Activated CD4-positive, alpha-beta memory T cell treated with anti-CD3 and anti-CD28 coated beads for 36 hours (primary cell): ENCODE measurements around the gene RPS2. TPM values are rescaled to one million over a fixed set of nuclear protein-coding genes. Genes with fewer than 3 reads are reported as not detected.
"Not testable (repeated sequence)": the region's sequence is repeated elsewhere in the genome, so short reads cannot be mapped to it uniquely, and the experiment has no call there.

ENCODE experiments used
- CTCF ChIA-PET: fragments of 350-600 bp; sonication (Branson Sonifier 250); formaldehyde crosslinking; loops from one replicate; lab custom pipeline; 2021; ENCODE audit warnings: antibody characterized with exemption, inconsistent platforms; lab: Charles Lee
- POLR2A ChIA-PET: fragments of 350-600 bp; sonication (Branson Sonifier 250); formaldehyde crosslinking; loops from one replicate; lab custom pipeline; 2021; ENCODE audit warnings: antibody characterized with exemption; lab: Charles Lee
- DNase-seq: peaks from one replicate; pipeline ENCODE4 v3.0.0-alpha.2; 2020
- H3K27ac Mint-ChIP-seq: one replicate; pipeline ENCODE4 v1.8.0; 2021; ENCODE audit warnings: mixed read lengths
- H3K27me3 Mint-ChIP-seq: one replicate; pipeline ENCODE4 v1.8.0; 2021; ENCODE audit warnings: mixed read lengths
- H3K36me3 Mint-ChIP-seq: one replicate; pipeline ENCODE4 v1.8.0; 2021; ENCODE audit warnings: mixed read lengths
- H3K4me1 Mint-ChIP-seq: one replicate; pipeline ENCODE4 v1.8.0; 2021; ENCODE audit warnings: low read depth, mixed read lengths
- H3K4me3 Mint-ChIP-seq: one replicate; pipeline ENCODE4 v1.8.0; 2021; ENCODE audit warnings: mild to moderate bottlenecking, mixed read lengths
- H3K9me3 Mint-ChIP-seq: one replicate; pipeline ENCODE4 v1.8.0; 2021; ENCODE audit warnings: mixed read lengths
- intact Hi-C: fragments of 100-400 bp; cut with micrococcal nuclease; formaldehyde crosslinking; loops from one replicate; pipeline ENCODE4 v1.15.1; 2023
- total RNA-seq, 2 experiments: library from RNA; stranded (reverse); gene quantifications; one replicate each; pipeline ENCODE4 v1.2.3, GENCODE V29; 2021

Gene RPS2
- total RNA-seq, 2 experiments from 2014 or later: 5,123 to 5,136 TPM

GRCh38 chr16:1960665-1961630, 3.7 kb downstream of the RPS2 start:
- Mint-ChIP-seq H3K27me3 (peaks cover 1% of the 10 kb centered on the region), H3K27ac (peak overlapping the region; percentile 86), H3K36me3 (peaks cover 47% of the 10 kb centered on the region), H3K9me3 (no peaks in the 10 kb centered on the region), H3K4me1 (peaks cover 45% of the 10 kb centered on the region), H3K4me3 (peak overlapping the region; percentile 96)
- POLR2A ChIA-PET: interaction anchor here (0.8 to 3.2 kb wide), 9 partner anchors 10 to 194 kb away, joined by 3 to 15 read pairs (median 7); partner anchors contain the start of genes GFER, MSRB1, NOXO1 and TBL3
- intact Hi-C loops: loop anchor here (5.0 kb wide), 2 partner anchors 51 to 349 kb away; partner anchors contain the start of genes CRAMP1 and IFT140
- CTCF ChIA-PET: no interaction called here
- DNase-seq: peak; percentile 69

- Mint-ChIP-seq H3K36me3 (peaks cover 38% of the 10 kb centered on the region), H3K4me3 (peak within 1 kb of the TSS; percentile 96), H3K27me3 (peaks cover 1% of the 10 kb centered on the region), H3K27ac (peak within 1 kb of the TSS; percentile 86), H3K9me3 (no peaks in the 10 kb centered on the region), H3K4me1 (peaks cover 40% of the 10 kb centered on the region)
- DNase-seq: peak; percentile 95
- intact Hi-C loops: loop anchor here (1.0 to 5.0 kb wide), 4 partner anchors 16 to 347 kb away; partner anchors contain the start of genes CRAMP1, IFT140 and MSRB1
- ChIA-PET CTCF (interaction anchor here (1.4 kb wide), 1 partner anchor 16 kb away, joined by 6 read pairs; the partner anchor contains the start of gene MSRB1), POLR2A (interaction anchor here (1.3 to 3.2 kb wide), 3 partner anchors 12 to 196 kb away, joined by 4 to 15 read pairs (median 10); partner anchors contain the start of genes TBL3 and TRAF7)
These were observed 5.2 kb downstream of the RPS2 start, which contains the start of gene NDUFB10 for GRCh38 chr16:1959269-1960039. Gene NDUFB10, plus strand, starts transcription at chr16:1959538. Its CDS starts 87 bp downstream, at chr16:1959625.

- Mint-ChIP-seq H3K36me3 (peaks cover 33% of the 10 kb centered on the region), H3K27me3 (peaks cover 1% of the 10 kb centered on the region), H3K9me3 (no peaks in the 10 kb centered on the region), H3K4me1 (peaks cover 39% of the 10 kb centered on the region), H3K27ac (peak overlapping the region; percentile 86), H3K4me3 (peak overlapping the region; percentile 96)
- CTCF ChIA-PET: interaction anchor here (1.4 kb wide), 1 partner anchor 15 kb away, joined by 6 read pairs; the partner anchor contains the start of gene MSRB1
- DNase-seq: no peak
- intact Hi-C loops: loop anchor here (1.0 kb wide), 2 partner anchors 15 to 34 kb away; partner anchors contain the start of gene MSRB1
- POLR2A ChIA-PET: interaction anchor here (3.2 kb wide), 1 partner anchor 196 kb away, joined by 10 read pairs; the partner anchor contains the start of gene TRAF7
These were observed 5.8 kb downstream of the RPS2 start for GRCh38 chr16:1958715-1959268.

GRCh38 chr16:1958143-1958491, 6.5 kb downstream of the RPS2 start:
- intact Hi-C loops, H3K27me3 Mint-ChIP-seq: not testable (repeated sequence)
- POLR2A ChIA-PET: interaction anchor here (0.7 kb wide), 1 partner anchor 176 kb away, joined by 3 read pairs; the partner anchor contains the start of genes NUBP2 and SPSB3

GRCh38 chr16:1957434-1958142, 7.0 kb downstream of the RPS2 start:
- H3K27me3 Mint-ChIP-seq, H3K9me3 Mint-ChIP-seq, DNase-seq, CTCF ChIA-PET, H3K4me3 Mint-ChIP-seq, H3K27ac Mint-ChIP-seq, intact Hi-C loops: not testable (repeated sequence)
- POLR2A ChIA-PET: interaction anchor here (0.7 to 0.8 kb wide), 2 partner anchors 11 to 175 kb away, joined by 3 to 4 read pairs; partner anchors contain the start of genes NUBP2 and SPSB3
- Mint-ChIP-seq H3K4me1 (peaks cover 29% of the 10 kb centered on the region), H3K36me3 (peaks cover 21% of the 10 kb centered on the region)

More at GRCh38 chr16:1958143-1958491, 6.5 kb downstream of the RPS2 start:
- H3K9me3 Mint-ChIP-seq, H3K27ac Mint-ChIP-seq, DNase-seq, CTCF ChIA-PET, H3K4me3 Mint-ChIP-seq: not testable (repeated sequence)
- Mint-ChIP-seq H3K36me3 (peaks cover 26% of the 10 kb centered on the region), H3K4me1 (peaks cover 34% of the 10 kb centered on the region)

GRCh38 chr16:1953734-1954133, 10.9 kb downstream of the RPS2 start:
- Mint-ChIP-seq H3K27ac (no peak overlapping the region), H3K4me3 (no peak overlapping the region), H3K9me3 (no peaks in the 10 kb centered on the region), H3K27me3 (peaks cover 1% of the 10 kb centered on the region), H3K36me3 (no peaks in the 10 kb centered on the region), H3K4me1 (peaks cover 3% of the 10 kb centered on the region)
- CTCF ChIA-PET: no interaction called here
- intact Hi-C loops: no loop called here
- DNase-seq: no peak
- POLR2A ChIA-PET: interaction anchor here (3.6 kb wide), 1 partner anchor 11 kb away, joined by 12 read pairs; the partner anchor contains the start of gene RPS2

- CTCF ChIA-PET: no interaction called here
- Mint-ChIP-seq H3K36me3 (no peaks in the 10 kb centered on the region), H3K4me3 (no peak overlapping the region), H3K27me3 (no peaks in the 10 kb centered on the region), H3K27ac (no peak overlapping the region), H3K9me3 (no peaks in the 10 kb centered on the region), H3K4me1 (peaks cover 3% of the 10 kb centered on the region)
- intact Hi-C loops: no loop called here
- POLR2A ChIA-PET: interaction anchor here (3.6 kb wide), 1 partner anchor 14 kb away, joined by 12 read pairs; the partner anchor contains the start of gene RPS2
- no peak for DNase-seq
These were observed 14.1 kb downstream of the RPS2 start for GRCh38 chr16:1950559-1950958.

GRCh38 chr16:1950047-1950446, 14.6 kb downstream of the RPS2 start:
- Mint-ChIP-seq H3K36me3 (no peaks in the 10 kb centered on the region), H3K27me3 (no peaks in the 10 kb centered on the region), H3K9me3 (no peaks in the 10 kb centered on the region), H3K4me1 (peaks cover 3% of the 10 kb centered on the region), H3K27ac (no peak overlapping the region), H3K4me3 (no peak overlapping the region)
- ChIA-PET CTCF (no interaction called here), POLR2A (interaction anchor here (3.6 kb wide), 1 partner anchor 15 kb away, joined by 12 read pairs; the partner anchor contains the start of gene RPS2)
- intact Hi-C loops: no loop called here
- DNase-seq: no peak

- CTCF ChIA-PET: no interaction called here
- Mint-ChIP-seq H3K36me3 (no peaks in the 10 kb centered on the region), H3K4me3 (no peak overlapping the region), H3K27ac (no peak overlapping the region), H3K4me1 (peaks cover 6% of the 10 kb centered on the region), H3K9me3 (no peaks in the 10 kb centered on the region), H3K27me3 (no peaks in the 10 kb centered on the region)
- POLR2A ChIA-PET: no interaction called here
- intact Hi-C loops: no loop called here
- no peak for DNase-seq
These were observed 15.1 kb downstream of the RPS2 start for GRCh38 chr16:1949507-1949906.

- Mint-ChIP-seq H3K4me3 (no peak overlapping the region), H3K9me3 (no peaks in the 10 kb centered on the region), H3K36me3 (no peaks in the 10 kb centered on the region), H3K4me1 (peaks cover 13% of the 10 kb centered on the region), H3K27me3 (no peaks in the 10 kb centered on the region), H3K27ac (no peak overlapping the region)
- ChIA-PET CTCF (no interaction called here), POLR2A (no interaction called here)
- intact Hi-C loops: no loop called here
- DNase-seq: no peak
These were observed 17.3 kb downstream of the RPS2 start for GRCh38 chr16:1947369-1947670.
